Muscle of back (tissue), 11 donors: Measurements from ENCODE around the gene WDR45. TPM values are rescaled to one million over a fixed set of nuclear protein-coding genes. Genes with fewer than 3 reads are reported as not detected.

Experiments used
- DNase-seq, 3 donors: peaks; one replicate each; pipeline versions ENCODE4 v3.0.0 to v3.0.0-alpha.2; 2013
- polyA plus RNA-seq, 10 donors: library from polyadenylated mRNA; unstranded; fragments of 120-200 nt; gene quantifications; one replicate each; pipeline ENCODE4 v1.2.1, GENCODE V29; 2013; ENCODE audit not compliant: insufficient read length in 10 of 10

Gene WDR45
- polyA plus RNA-seq, 10 donors, result 26.6 to 49.1 (median 34.1) TPM

DNA sequence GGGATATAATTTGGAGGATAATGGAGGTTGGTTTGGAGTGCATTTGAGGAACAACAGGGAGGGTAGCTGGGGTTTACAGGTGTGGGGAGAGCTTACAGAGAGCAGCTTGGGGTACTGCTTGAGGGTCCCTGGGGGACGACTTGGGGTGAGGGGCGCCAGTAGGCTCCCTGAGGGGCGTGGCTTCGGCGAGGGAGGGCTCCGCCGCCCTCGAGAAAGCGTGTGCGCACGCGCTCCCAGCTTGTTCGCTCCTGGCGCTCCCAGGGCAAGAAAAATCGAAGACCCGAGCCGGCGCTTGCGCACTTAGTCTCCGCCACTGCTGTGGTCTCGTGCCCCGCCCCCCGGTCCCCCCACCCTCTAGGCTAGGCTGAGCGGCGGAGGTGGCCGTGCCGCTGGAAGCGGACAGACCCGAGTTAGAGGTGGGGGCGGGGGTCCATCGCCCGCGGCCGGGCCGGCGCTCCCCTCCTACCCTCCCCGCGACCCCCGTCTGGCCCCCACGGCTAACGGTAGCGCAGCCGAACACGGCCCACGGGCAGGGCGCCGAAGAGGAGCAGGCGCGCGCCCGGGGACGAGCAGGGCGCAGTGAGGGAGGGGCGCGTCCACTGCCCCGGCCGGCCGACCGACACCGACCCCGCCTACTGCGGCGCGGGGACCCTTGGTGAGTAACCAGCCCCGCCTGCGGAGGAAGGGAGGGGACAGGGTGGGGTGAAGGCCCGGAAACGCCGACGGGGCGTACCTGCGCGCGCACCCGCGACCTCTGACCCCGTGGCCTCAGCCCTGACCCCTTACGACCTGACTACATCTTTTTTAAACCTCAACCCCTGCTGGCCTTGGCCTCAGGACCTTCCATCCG is 26.2 kb downstream of the WDR45 start:
- DNase-seq, result peak in 2 of 3 donors; percentile 74 to 83

DNA sequence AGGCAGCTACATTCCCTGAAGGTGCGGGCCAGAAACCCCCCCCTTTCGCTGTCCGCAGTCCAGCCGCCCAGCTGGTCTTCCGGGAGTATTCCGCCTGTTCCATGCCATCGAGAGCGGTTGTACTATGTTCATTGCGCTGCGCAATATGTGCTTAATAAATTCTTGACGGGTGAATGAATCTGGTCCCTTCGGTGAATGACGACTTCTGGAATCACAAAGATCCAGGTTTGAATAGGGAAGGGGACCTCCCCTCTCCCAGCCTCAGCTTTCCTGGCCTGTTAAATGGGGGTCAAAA is 35.8 kb downstream of the WDR45 start:
- DNase-seq, result no peak

DNA sequence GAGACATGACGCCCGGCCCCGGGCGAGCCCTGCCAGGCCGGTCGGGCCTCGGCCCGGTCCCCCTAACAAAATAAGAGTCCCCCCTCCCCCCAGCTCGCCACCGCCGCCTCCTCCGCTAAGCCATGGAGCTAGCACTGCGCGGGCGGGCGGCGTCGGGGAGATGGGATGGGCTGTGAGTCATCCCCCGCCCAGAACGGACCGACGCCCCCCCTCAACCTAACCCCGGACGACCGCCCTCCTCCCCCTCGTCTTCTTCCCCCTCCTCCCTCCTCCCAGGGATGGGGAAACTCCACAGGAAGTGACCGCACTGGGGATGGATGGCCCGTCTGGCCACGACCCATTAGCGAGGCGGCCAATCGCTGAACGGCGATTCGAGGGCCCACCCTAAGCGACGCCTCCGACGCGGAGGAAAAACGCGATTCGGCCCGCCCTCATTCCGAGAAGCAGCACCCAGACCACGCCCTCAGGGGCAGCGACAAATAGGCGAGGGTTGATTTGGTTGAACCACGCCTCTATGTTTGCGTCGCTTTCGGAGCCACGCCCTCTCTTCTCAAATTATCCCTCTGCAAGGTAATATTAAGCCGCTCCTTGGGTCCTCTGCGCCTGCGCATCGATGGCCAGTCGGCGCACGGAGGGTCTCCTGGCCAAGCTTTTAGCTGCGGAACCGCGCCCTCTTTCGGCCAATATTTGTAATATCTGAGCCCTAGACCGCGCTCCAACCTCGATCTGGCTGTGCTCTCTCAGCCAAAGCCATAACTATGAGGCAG is 36.3 kb downstream of the WDR45 start, which contains the start of gene TFE3:
TSS of gene TFE3 (minus strand) at position 138 of the 767 bp plus-strand sequence. CDS start at position 7, 131 bp downstream.
- peak; percentile 97 to 98 (median 98) for DNase-seq

DNA sequence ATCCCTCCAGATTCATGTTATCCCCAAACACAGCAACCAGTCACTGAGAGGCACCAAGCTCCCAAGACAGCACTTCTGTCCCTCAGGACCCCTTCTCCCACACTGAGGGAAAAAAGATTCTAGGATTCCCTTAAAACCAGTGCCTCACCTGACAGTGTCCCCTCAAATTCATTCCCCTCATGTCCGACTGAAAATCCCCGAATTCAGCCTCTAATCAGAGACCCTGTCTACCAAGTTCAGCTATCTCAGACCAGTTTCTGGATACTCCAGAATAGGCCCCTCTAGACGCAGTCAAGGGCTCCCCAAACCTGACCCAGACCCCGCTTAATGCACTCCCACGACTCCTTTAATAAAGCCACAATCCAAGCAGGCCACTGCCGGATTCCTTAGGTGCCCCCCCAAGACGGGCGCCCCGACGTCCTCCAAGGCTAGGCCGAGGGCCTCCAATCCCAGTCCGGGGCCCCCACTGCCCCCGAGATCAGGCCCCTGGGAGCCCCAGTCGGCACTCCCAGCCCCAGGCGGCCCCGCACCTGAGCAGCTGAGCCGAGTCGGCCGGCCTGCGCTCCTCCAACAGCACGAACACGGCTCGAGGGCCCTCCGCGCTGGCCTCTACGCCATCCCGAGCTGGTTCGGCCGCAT is 37.0 kb downstream of the WDR45 start:
- DNase-seq, result peak in 1 of 3 donors; percentile 22

DNA sequence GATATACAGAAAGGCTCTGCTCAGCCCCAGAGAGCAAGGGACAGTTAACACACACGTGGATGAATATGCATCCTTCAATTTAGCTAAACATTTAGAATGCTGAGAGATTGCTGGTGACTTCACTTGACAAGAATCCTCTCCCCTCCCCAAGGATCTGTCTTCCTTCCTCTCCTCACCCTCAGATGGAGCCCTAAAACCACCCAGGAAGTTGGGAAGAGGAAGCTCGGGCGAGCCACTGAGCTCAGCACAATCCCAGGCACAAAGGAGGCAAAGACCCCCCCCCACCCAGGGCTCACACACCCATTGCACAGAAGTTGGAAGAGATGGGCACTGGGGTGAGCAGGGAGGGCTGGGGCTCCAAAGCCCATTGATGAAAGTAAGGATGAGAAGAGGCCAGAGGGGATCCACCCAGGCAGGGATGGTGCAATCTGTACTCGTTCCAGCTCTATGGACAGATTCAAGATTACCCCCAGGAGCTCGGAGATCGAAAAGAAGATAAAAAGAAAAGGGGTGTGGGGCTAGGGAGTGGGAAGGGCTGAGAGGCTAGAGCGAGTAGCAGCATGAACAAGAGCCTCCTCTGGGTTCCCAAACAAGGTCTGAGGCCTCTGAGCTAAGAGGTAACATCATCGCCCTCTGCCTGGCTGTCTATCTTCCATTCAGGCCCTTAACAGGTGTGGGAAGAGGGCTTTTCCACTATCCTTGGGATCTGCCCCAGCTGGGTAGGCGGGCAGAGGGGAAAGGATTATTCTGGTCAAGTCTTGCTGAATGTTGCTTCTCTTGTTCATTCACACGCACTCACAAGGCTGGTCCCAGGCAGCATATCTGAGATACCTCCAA is 37.7 kb downstream of the WDR45 start:
- DNase-seq, result peak; percentile 20 to 55 (median 55)

DNA sequence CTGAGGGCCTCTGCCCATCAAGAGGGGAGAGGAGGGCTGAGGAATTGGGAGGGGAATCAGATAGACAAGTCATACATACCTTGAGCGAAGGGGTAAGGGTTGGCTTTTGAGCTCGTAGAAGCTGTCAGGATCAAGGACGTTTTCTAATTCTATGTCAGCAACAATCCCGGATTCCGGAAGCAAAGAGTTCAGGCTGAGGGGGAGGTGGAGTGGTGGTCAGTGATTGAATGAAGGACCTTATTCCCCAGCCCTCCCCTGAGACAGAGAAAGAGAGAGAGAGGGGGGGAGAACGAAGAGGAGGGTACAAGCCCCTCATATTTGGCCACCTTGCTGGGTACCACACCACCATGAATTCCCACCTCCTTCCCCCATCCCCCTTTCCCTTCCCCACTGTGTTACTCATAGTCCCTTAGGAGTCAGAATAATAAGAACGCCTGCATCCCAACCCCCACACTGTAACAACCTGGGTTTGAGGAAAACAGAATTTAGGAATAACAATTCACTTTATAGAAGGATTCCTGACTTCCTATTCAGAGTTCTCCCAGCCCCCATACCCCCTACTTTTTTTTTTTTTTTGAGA is 39.2 kb downstream of the WDR45 start:
- DNase-seq, result no peak

DNA sequence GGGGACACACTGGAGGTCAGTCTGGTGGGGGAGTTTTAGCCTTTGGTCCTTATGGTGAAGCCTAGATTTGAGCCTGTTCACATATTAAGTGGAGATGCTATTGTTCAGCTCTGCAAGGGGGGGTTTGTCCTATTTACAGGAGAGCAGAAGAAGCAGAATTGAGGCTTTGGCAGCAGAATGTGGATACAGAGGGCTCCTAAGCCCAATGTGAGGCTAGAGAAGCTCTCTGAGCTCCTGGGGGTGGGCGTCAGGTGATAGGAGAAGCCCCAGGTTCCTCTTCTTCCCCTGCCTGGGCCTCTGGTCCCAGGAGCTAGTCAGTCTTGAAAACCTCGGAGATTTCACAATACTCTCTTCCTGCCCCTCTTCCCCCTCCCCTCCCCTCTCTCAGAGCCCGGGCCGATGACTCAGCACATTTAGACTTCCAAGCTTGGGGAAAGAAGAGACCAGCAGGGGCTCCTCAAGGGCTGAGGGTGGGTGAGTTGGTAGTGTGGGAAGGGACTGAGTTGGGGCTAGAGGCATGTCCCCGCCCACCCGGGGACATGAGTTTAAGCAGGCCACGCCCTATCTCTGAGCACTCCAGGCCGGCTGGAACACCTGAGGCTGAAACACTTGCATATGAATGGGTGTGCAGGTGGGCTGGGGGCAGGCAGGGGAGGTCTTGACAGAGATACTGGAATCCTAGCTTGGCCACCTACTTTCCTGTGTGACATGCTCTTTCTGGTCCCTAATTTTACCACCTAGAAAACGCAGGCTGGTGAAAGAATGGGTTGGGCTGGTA is 39.9 kb downstream of the WDR45 start:
- peak; percentile 48 to 88 (median 75) for DNase-seq

DNA sequence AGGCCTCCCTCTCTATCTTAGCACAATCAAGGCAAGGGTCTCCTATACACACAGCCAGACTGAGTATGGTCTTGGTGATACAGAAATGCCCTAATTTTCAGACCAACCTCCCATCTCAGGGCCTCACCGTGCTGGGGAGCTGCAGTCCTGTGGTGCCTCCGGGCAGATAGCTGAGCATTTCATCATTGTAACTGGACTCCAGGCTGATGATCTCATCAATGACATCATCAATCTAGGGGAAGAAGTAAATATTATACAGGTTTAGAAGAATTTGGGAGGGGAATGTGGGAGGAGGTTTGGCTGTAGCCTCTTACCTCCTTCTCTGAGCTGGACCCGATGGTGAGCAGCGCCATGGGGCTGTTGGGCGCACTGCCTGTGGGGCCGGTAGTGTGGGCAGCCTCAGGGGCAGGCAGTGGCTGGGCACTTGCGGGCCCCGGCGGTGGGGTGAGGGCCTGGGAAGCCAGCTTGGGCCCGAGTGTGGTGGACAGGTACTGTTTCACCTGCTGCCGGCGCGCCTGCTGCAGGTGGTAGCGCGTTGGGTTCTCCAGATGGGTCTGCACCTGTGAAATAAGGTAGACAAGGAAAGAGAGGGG is 41.7 kb downstream of the WDR45 start:
- no peak for DNase-seq

DNA sequence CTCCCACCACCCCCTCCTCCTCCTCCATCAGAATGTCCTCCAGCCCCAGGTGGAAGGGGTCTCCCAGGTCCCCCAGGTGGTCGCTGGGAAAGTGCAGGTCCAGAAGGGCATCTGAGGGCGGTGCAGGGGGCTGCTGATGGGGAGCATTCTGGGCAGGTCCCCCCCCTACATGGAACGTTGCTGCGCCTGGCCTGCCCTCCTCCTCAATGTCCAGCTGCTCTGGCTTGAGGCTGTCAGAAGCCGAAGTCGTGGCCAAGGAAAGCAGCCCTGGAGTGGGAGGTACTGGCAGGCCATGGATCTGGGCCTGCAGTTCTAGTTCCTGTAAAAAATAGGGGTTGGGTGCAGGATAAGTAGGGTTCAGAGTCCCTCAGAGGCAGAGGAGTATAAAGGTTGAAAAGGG is 49.4 kb downstream of the WDR45 start:
- DNase-seq, result no peak

DNA sequence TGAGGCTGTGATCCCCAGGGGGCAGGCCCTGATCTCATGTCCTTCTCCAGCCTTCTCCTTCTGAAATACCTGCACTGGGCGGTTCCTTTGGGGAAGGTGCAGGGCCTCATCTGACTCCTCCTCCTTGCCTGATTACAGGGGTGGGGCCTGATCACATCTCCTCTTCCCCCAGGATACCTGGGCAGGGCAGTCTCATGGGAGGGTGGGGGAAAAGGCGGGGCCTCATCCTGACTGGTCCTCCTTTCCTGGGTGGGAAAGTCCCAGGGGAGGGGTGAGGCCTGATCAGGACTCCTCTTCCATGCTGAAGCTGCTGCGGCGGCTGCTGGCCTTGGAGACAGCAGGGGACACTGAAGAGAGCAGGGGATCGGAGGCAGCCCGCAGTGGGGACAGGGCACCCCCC is 49.8 kb downstream of the WDR45 start:
- no peak for DNase-seq

Other genes starting within 250 kb of the WDR45 start
- gene PCSK1N, start 244.3 kb downstream of the WDR45 start, polyA plus RNA-seq, result under 1 TPM in 6 of 10 donors, not detected in 4; 0.15 to 0.76 (median 0.22) TPM
- 10 to 100 TPM; 24.1 to 39.0 (median 30.1) TPM for gene TIMM17B, start 182.1 kb downstream of the WDR45 start, polyA plus RNA-seq
- 10 to 100 TPM; 45.2 to 72.5 (median 57.7) TPM for gene PQBP1, start 182.0 kb downstream of the WDR45 start, polyA plus RNA-seq
- gene SLC35A2, start 168.2 kb downstream of the WDR45 start, polyA plus RNA-seq, result 10 to 100 TPM; 12.9 to 20.8 (median 16.2) TPM
- gene PIM2, start 160.9 kb downstream of the WDR45 start, polyA plus RNA-seq, result 1 to 10 TPM; 1.3 to 9.1 (median 2.1) TPM
- 10 to 100 TPM; 31.5 to 41.9 (median 34.9) TPM for gene OTUD5, start 122.3 kb downstream of the WDR45 start, polyA plus RNA-seq
- 1 to 10 TPM in 6 of 10 donors, under 1 TPM in 4; 0.87 to 2.2 (median 1.3) TPM for gene KCND1, start 108.0 kb downstream of the WDR45 start, polyA plus RNA-seq
- 10 to 100 TPM; 16.9 to 34.3 (median 23.9) TPM for gene GRIPAP1, start 77.6 kb downstream of the WDR45 start, polyA plus RNA-seq
- 10 to 100 TPM; 17.6 to 26.0 (median 21.0) TPM for gene TFE3, start 36.5 kb downstream of the WDR45 start, polyA plus RNA-seq
- 1 to 10 TPM; 3.2 to 5.3 (median 3.8) TPM for gene CCDC120, start 20.9 kb downstream of the WDR45 start, polyA plus RNA-seq
- gene PRAF2, start 5.9 kb downstream of the WDR45 start, polyA plus RNA-seq, result 10 to 100 TPM; 16.4 to 28.4 (median 22.5) TPM
- 10 to 100 TPM; 15.4 to 19.0 (median 18.0) TPM for gene GPKOW, start 43.8 kb upstream of the WDR45 start, polyA plus RNA-seq
- gene MAGIX, start 82.9 kb upstream of the WDR45 start, polyA plus RNA-seq, result 1 to 10 TPM in 9 of 10 donors, under 1 TPM in 1; 0.97 to 2.4 (median 1.9) TPM
- gene PLP2, start 92.0 kb upstream of the WDR45 start, polyA plus RNA-seq, result 100 to 1,000 TPM in 9 of 10 donors, 10 to 100 TPM in 1; 75.3 to 165 (median 144) TPM
- gene PRICKLE3, start 106.5 kb upstream of the WDR45 start, polyA plus RNA-seq, result 1 to 10 TPM; 2.6 to 5.0 (median 4.0) TPM
- 1 to 10 TPM in 8 of 10 donors, under 1 TPM in 2; 0.95 to 1.6 (median 1.3) TPM for gene SYP, start 120.3 kb upstream of the WDR45 start, polyA plus RNA-seq
- gene CACNA1F, start 153.5 kb upstream of the WDR45 start, polyA plus RNA-seq, result under 1 TPM in 2 of 10 donors, not detected in 8; 0.05 to 0.27 TPM
- 10 to 100 TPM in 8 of 10 donors, 1 to 10 TPM in 2; 9.4 to 12.3 (median 11.1) TPM for gene CCDC22, start 155.6 kb upstream of the WDR45 start, polyA plus RNA-seq
- under 1 TPM; 0.19 to 0.95 (median 0.43) TPM for gene FOXP3, start 184.8 kb upstream of the WDR45 start, polyA plus RNA-seq
- gene PPP1R3F, start 189.9 kb upstream of the WDR45 start, polyA plus RNA-seq, result 1 to 10 TPM; 6.0 to 8.3 (median 7.0) TPM
- gene GAGE10, start 223.8 kb upstream of the WDR45 start, polyA plus RNA-seq, result not detected
- gene GAGE12J, start 242.2 kb upstream of the WDR45 start, polyA plus RNA-seq, result not detected